ENCODE results near the gene PLEKHG4. TPM values are rescaled to one million over a fixed set of nuclear protein-coding genes. Genes with fewer than 3 reads are reported as not detected.

The PLEKHG4 gene
- polyA plus RNA-seq, 2 of the 4 experiments (the other 2 are of a cell fraction) = 10.0 to 15.9 TPM

DNA sequence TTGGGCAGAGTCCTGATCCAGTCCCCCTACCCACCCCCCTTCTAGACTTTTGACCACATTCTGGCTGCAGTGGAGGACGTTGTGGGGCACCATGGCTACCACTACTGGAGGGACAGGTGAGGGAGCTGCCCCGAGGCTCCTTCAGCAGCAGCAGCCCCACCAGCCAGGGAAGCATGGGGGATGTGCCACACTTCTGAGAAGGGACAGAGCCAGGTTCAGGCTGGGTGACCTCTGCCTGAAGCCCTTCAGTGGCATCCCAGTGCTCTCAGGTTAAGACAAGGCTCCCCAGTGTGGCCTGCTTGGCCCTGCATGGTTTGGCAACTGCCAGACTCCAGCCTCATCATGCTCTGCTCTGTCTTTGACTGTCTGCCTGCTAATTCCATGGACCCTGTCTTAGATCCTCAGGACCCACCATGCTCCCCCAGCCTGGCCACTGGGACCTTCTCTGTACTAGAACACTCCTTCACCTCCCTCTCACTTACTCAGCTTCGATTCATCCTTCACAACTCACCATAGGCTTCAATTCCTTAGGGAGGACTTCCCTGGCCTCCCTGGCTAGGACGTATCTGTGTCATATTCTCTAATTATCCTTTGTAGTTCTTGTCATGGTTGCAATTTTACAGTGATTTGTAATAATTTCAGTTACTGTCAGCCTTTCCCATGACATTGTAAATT lies 21.7 kb upstream of the PLEKHG4 start:
- ATAC-seq = no peak
- DNase-seq (ENCODE audit: low read depth in 1 of 2, low spot score in 1 of 2) = no peak
- FAIRE-seq = no peak
- CTCF ChIA-PET = interaction anchor here (0.9 to 3.8 kb wide), 6 partner anchors 15 to 208 kb away, joined by 3 to 16 read pairs (median 4); partner anchors contain the start of gene PLEKHG4
- Histone ChIP-seq H3K4me3 (no peak overlapping the region), H3K9me3 (no peaks in the 10 kb centered on the region), H3K4me1 (no peaks in the 10 kb centered on the region), H3K27ac (no peak overlapping the region), H3K4me2 (no peak overlapping the region)
- POLR2A ChIA-PET = no interaction called here
- TF ChIP-seq ZSCAN20 (CRISPR knock-in tag; IDR thresholded peaks at IDR 0.05) (no peak), CHD2 (IDR thresholded peaks at IDR 0.05; ENCODE audit: low read length, partially characterized antibody) (no peak), RAD21 (conservative IDR thresholded peaks at IDR 0.05 in 1 of 2, IDR thresholded peaks at IDR 0.05 in 1 of 2) (no peak), ZFP36 (IDR thresholded peaks at IDR 0.05; ENCODE audit: borderline replicate concordance, partially characterized antibody) (no peak)
- WGBS (ENCODE audit: missing lambda C conversion rate) = 80% methylated on average over 4 of the region's 4 CpGs

DNA sequence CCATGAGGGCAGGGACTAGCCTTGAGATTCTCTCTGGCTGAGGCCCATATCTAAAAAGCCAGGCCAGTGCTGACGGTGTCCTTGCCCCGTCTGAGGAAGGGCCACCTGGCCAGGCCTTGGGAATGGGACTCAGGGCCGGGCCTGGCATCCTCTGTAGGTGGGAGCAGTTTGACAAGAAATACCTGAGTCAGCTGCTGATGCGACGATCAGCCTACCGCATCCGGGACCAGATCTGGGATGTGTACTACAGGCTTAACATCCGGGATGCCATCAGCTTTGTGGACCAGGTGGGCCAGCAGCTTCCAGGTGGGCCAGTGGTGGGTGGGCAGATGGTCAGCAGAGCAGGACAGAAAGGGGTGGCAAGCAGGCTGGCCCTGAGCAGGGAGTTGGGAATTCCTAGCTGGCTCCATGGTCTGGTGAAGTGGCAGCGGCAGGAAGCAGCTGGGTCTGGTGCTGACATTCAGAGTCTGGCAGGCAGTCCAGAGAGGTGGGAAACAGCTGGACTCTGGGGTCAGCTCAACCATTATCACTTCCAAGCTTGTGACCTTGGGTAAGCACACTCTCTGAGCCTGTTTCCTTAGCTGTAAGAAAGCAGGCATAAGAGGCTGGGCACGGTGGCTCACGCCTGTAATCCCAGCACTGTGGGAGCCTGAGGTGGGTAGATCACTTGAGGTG lies 21.0 kb upstream of the PLEKHG4 start:
- ATAC-seq = no peak
- Histone ChIP-seq H3K4me3 (no peak overlapping the region), H3K9me3 (no peaks in the 10 kb centered on the region), H3K27ac (no peak overlapping the region), H3K4me2 (no peak overlapping the region), H3K4me1 (no peaks in the 10 kb centered on the region)
- ChIA-PET CTCF (interaction anchor here (0.7 to 4.5 kb wide), 7 partner anchors 10 to 208 kb away, joined by 3 to 34 read pairs (median 4); partner anchors contain the start of genes FHOD1, PLEKHG4 and SLC9A5), POLR2A (interaction anchor here (0.6 to 1.3 kb wide), 2 partner anchors 10 to 11 kb away, joined by 5 to 9 read pairs; partner anchors contain the start of gene FHOD1)
- no peak for FAIRE-seq
- whole genome bisulfite sequencing (ENCODE audit: missing lambda C conversion rate) = 87% methylated on average over 10 of the region's 11 CpGs
- TF ChIP-seq MAFK (IDR thresholded peaks at IDR 0.05; ENCODE audit: partially characterized antibody) = peak; percentile 20
- TF ChIP-seq, protein P1, sequence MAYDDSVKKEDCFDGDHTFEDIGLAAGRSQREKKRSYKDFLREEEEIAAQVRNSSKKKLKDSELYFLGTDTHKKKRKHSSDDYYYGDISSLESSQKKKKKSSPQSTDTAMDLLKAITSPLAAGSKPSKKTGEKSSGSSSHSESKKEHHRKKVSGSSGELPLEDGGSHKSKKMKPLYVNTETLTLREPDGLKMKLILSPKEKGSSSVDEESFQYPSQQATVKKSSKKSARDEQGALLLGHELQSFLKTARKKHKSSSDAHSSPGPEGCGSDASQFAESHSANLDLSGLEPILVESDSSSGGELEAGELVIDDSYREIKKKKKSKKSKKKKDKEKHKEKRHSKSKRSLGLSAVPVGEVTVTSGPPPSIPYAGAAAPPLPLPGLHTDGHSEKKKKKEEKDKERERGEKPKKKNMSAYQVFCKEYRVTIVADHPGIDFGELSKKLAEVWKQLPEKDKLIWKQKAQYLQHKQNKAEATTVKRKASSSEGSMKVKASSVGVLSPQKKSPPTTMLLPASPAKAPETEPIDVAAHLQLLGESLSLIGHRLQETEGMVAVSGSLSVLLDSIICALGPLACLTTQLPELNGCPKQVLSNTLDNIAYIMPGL (CRISPR knock-in tag; IDR thresholded peaks at IDR 0.05; ENCODE audit: borderline replicate concordance) = no peak
- no peak for DNase-seq (ENCODE audit: low read depth in 1 of 2, low spot score in 1 of 2)

DNA sequence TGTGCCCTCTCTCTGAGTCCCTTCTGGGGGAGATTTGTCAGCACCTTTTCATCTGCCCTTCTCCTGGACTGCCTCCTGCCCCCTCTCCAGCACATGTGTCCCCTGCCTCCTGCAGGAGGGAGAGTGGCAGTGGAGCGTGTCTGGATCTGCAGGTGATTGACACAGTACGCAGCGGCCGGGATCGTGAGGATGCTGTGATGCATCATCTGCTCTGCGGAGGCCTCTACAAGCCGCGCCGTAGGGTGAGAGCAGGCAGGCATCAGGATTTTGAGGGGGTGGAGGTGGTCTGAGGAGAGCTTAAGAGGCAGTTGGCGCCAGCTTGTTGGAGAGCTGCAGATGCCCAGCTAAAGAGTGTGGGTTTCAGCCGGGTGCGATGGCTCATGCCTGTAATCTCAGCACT lies 19.6 kb upstream of the PLEKHG4 start:
- Histone ChIP-seq H3K4me1 (no peaks in the 10 kb centered on the region), H3K27ac (no peak overlapping the region), H3K4me2 (no peak overlapping the region), H3K9me3 (no peaks in the 10 kb centered on the region), H3K4me3 (no peak overlapping the region)
- DNase-seq (ENCODE audit: low read depth in 1 of 2, low spot score in 1 of 2) (no peak), ATAC-seq (no peak), FAIRE-seq (no peak)
- no peak for TF ChIP-seq KDM1A (IDR thresholded peaks at IDR 0.05; ENCODE audit: low read depth)
- no peak for TF ChIP-seq RCOR1 (IDR thresholded peaks at IDR 0.05; ENCODE audit: low read depth, low read length)
- no peak for TF ChIP-seq GATA3 (IDR thresholded peaks at IDR 0.05; ENCODE audit: borderline replicate concordance)
- no peak for TF ChIP-seq HOXA7 (CRISPR knock-in tag; IDR thresholded peaks at IDR 0.05)
- no peak for TF ChIP-seq ZFP36 (IDR thresholded peaks at IDR 0.05; ENCODE audit: borderline replicate concordance, partially characterized antibody)
- no peak for TF ChIP-seq NPAS2 (CRISPR knock-in tag; IDR thresholded peaks at IDR 0.05; ENCODE audit: borderline replicate concordance)
- no peak for TF ChIP-seq NFE2L2 (conservative IDR thresholded peaks at IDR 0.05; ENCODE audit: low read length)
- TF ChIP-seq, protein P2, sequence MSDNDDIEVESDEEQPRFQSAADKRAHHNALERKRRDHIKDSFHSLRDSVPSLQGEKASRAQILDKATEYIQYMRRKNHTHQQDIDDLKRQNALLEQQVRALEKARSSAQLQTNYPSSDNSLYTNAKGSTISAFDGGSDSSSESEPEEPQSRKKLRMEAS (IDR thresholded peaks at IDR 0.05) = no peak
- WGBS (ENCODE audit: missing lambda C conversion rate) = 93% methylated on average over 12 of the region's 12 CpGs
- CTCF ChIA-PET = interaction anchor here (0.6 to 4.5 kb wide), 21 partner anchors 8 to 559 kb away, joined by 3 to 36 read pairs (median 5); partner anchors contain the start of genes FHOD1, KCTD19, LRRC36 and PLEKHG4
- POLR2A ChIA-PET = interaction anchor here (1.0 to 1.7 kb wide), 4 partner anchors 9 to 18 kb away, joined by 3 to 13 read pairs (median 5); partner anchors contain the start of gene FHOD1

DNA sequence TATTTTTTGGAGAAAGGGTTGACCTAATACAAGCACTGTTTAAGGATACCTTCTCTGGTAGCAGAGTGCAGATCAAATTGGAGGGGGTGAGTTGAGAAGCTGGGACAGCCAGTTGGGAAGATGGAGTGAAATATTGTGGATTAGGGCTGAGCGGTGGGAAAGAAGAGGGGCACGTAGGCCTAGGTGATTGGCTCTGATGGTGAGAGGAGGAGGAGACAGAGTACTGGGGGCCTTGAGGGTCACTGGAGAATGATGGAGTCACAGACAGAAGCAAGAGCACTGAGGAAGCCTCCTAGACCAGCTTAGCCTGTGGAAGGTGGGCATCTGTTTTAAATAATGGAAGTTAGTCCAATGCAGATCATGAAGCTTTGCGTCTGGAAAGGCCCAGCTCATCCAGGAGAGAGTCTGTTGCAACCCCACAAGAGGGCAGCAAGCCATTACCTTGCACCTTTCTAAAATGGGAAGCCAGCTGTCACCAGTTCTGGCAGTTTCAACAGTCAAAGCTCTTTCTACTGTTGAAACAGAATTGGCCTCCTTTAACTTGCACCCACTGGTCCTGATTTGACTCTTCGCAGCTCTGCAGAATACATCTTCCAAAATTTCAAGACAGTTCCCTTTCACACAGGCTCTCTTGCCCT lies 18.8 kb upstream of the PLEKHG4 start:
- ChIA-PET CTCF (interaction anchor here (0.5 to 4.5 kb wide), 30 partner anchors 9 to 288 kb away, joined by 3 to 36 read pairs (median 5); partner anchors contain the start of genes FHOD1, KCTD19, LRRC36 and SLC9A5), POLR2A (interaction anchor here (1.0 to 1.7 kb wide), 4 partner anchors 9 to 79 kb away, joined by 3 to 13 read pairs (median 4); no protein-coding TSS in a partner anchor)
- FAIRE-seq = no peak
- WGBS (ENCODE audit: missing lambda C conversion rate) = 73% methylated on average over 4 of the region's 4 CpGs
- H3K9me3 ChIP-seq = no peaks in the 10 kb centered on the region
- ATAC-seq = peak; percentile 48 to 75; a peak in 4 of 6 replicates
- H3K4me1 ChIP-seq = no peaks in the 10 kb centered on the region
- TF ChIP-seq SMC3 (IDR thresholded peaks at IDR 0.05) (peak; percentile 68), BHLHE40 (IDR thresholded peaks at IDR 0.05; ENCODE audit: low read depth, low read length) (no peak), RAD21 (conservative IDR thresholded peaks at IDR 0.05 in 1 of 2, IDR thresholded peaks at IDR 0.05 in 1 of 2) (peak; percentile 69 to 77)
- TF ChIP-seq, protein P3, sequence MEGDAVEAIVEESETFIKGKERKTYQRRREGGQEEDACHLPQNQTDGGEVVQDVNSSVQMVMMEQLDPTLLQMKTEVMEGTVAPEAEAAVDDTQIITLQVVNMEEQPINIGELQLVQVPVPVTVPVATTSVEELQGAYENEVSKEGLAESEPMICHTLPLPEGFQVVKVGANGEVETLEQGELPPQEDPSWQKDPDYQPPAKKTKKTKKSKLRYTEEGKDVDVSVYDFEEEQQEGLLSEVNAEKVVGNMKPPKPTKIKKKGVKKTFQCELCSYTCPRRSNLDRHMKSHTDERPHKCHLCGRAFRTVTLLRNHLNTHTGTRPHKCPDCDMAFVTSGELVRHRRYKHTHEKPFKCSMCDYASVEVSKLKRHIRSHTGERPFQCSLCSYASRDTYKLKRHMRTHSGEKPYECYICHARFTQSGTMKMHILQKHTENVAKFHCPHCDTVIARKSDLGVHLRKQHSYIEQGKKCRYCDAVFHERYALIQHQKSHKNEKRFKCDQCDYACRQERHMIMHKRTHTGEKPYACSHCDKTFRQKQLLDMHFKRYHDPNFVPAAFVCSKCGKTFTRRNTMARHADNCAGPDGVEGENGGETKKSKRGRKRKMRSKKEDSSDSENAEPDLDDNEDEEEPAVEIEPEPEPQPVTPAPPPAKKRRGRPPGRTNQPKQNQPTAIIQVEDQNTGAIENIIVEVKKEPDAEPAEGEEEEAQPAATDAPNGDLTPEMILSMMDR (IDR thresholded peaks at IDR 0.05) = peak; percentile 58
- no peak overlapping the region for H3K27ac ChIP-seq
- H3K4me2 ChIP-seq = no peak overlapping the region
- peak in 1 of 2 experiments; percentile 61 for DNase-seq (ENCODE audit: low read depth in 1 of 2, low spot score in 1 of 2)
- no peak overlapping the region for H3K4me3 ChIP-seq

Measured in A549 (cell line).